Prostate gland (tissue), 2 donors: ENCODE results near the gene TGFBRAP1. TPM values are rescaled to one million over a fixed set of nuclear protein-coding genes. Genes with fewer than 3 reads are reported as not detected.

Source experiments
- DNase-seq: peaks from one replicate; pipeline ENCODE4 v3.0.0-alpha.2; 2019; ENCODE audit warnings: low spot score
- H3K27ac ChIP-seq, 2 donors: fragments of 200-600 bp; sonication (generic); 2 replicates each; pipeline ENCODE4 v1.5.1; 2017 to 2019
- H3K27me3 ChIP-seq: fragments of 200-600 bp; sonication (generic); replicated peaks from 2 replicates; pipeline ENCODE4 v1.5.1; 2019; ENCODE audit not compliant: insufficient read depth
- H3K36me3 ChIP-seq, 2 donors: fragments of 200-600 bp; sonication (generic); 1 replicate in 1 of 2; 2 replicates in 1 of 2; pipeline versions ENCODE4 v1.5.1 to v1.8.1; 2017 to 2019
- H3K4me1 ChIP-seq: fragments of 200-600 bp; sonication (generic); replicated peaks from 2 replicates; pipeline ENCODE4 v1.5.1; 2019
- H3K4me3 ChIP-seq, 2 donors: fragments of 200-600 bp; sonication (generic); 2 replicates each; pipeline ENCODE4 v1.5.1; 2017 to 2019
- H3K9me3 ChIP-seq: fragments of 200-600 bp; sonication (generic); 2 replicates; pipeline ENCODE4 v1.5.1; 2017
- CTCF ChIP-seq, 4 experiments: fragments of 200-600 bp in 2 of 4; fragments of 450-650 bp in 2 of 4; sonication (generic) in 2 of 4; IDR thresholded peaks; 1 replicate in 3 of 4; 2 replicates in 1 of 4; pipeline ENCODE4 v1.5.1; 2016 to 2019; ENCODE audit warnings: antibody characterized with exemption in 4 of 4, mild to moderate bottlenecking in 2 of 4, moderate library complexity in 2 of 4
- POLR2A ChIP-seq: fragments of 450-650 bp; IDR thresholded peaks from one replicate; pipeline ENCODE4 v1.6.1; 2016; ENCODE audit warnings: antibody characterized with exemption, mild to moderate bottlenecking
- POLR2AphosphoS5 ChIP-seq: sonication (generic); formaldehyde crosslinking; IDR thresholded peaks from one replicate; pipeline ENCODE4 v1.6.1; 2017; ENCODE audit warnings: antibody characterized with exemption
- WGBS: methylation state at CpG from one replicate; pipeline ENCODE4 v1.1.5; 2018; 5-methylcytosine and 5-hydroxymethylcytosine counted together
- intact Hi-C: fragments of 100-400 bp; cut with DNase I; formaldehyde crosslinking; loops from one replicate; pipeline ENCODE4 v1.14.2; 2022
- total RNA-seq, 2 donors: library from RNA; depleted of rRNA; stranded (reverse); fragments of >200 nt; gene quantifications; one replicate each; pipeline ENCODE4 v1.1.0, GENCODE V29; 2016

Gene TGFBRAP1
- total RNA-seq, 2 donors from 2014 or later = 29.9 to 30.0 TPM

DNA sequence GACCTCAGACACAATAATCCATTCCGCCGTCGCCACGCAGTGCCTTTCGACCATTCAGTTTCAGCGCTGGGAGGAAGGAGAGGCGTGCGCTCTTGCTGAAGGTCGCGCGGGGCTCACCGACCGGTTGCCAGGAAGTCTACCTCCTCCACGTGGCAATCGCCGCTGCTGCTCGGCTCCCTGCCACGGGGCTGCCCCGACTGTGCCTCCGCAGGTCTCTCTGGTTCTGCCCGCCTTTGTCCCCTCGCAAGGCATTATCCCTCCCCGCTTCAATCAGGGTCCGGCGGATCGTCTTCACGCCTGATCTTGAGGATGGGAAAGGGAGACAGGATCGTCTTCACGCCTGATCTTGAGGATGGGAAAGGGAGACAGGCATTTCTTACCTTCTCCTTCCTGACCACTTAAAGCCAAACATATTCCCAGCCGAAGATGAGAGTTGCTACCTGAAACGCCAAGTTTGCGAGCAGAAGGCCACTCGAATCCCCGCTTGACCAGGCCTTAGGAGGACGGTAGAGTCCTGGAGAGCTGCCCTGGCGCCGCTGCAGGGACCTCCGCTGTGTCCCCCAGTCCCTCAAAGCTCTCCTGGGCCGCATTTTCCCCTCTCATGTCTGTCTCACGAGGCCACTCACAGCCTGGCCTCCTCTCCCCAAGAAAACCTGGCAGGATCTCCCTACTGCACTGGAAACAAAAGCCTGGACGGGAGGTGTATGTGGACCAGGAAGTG, 92.3 kb downstream of the TGFBRAP1 start:
- TF ChIP-seq POLR2A (no peak), CTCF (IDR thresholded peaks at IDR 0.05) (no peak), POLR2AphosphoS5 (no peak)
- Histone ChIP-seq H3K9me3 (no peaks in the 10 kb centered on the region), H3K27ac (no peak overlapping the region), H3K36me3 (no peaks in the 10 kb centered on the region), H3K4me1 (no peaks in the 10 kb centered on the region), H3K4me3 (no peak overlapping the region), H3K27me3 (no peaks in the 10 kb centered on the region)
- intact Hi-C loops = no loop called here
- DNase-seq = no peak
- WGBS = 62% methylated on average over 41 of the region's 41 CpGs

DNA sequence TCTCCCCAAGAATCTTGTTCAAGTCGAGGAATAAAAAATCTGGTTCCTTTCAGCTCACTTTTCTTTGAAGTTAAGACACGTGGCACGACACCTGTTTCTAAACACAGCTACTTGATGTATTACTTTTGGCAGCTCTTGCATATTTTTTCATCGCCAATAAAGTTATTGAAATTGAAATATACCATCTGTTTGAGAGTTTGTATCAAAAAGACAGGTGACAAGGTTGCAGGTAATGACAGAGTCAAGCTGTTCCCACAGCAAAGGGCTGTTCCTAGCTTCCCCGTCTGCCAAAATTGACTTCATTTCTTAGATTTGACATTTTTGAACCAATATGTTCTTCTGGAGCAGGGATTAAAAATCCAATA, 93.5 kb downstream of the TGFBRAP1 start:
- H3K36me3 ChIP-seq = no peaks in the 10 kb centered on the region
- intact Hi-C loops = no loop called here
- H3K9me3 ChIP-seq = no peaks in the 10 kb centered on the region
- H3K27me3 ChIP-seq = no peaks in the 10 kb centered on the region
- no peak overlapping the region for H3K27ac ChIP-seq
- TF ChIP-seq POLR2AphosphoS5 (no peak), POLR2A (no peak), CTCF (IDR thresholded peaks at IDR 0.05) (no peak)
- no peaks in the 10 kb centered on the region for H3K4me1 ChIP-seq
- WGBS = 33% methylated on average over 5 of the region's 5 CpGs
- DNase-seq = no peak
- H3K4me3 ChIP-seq = no peak overlapping the region

DNA sequence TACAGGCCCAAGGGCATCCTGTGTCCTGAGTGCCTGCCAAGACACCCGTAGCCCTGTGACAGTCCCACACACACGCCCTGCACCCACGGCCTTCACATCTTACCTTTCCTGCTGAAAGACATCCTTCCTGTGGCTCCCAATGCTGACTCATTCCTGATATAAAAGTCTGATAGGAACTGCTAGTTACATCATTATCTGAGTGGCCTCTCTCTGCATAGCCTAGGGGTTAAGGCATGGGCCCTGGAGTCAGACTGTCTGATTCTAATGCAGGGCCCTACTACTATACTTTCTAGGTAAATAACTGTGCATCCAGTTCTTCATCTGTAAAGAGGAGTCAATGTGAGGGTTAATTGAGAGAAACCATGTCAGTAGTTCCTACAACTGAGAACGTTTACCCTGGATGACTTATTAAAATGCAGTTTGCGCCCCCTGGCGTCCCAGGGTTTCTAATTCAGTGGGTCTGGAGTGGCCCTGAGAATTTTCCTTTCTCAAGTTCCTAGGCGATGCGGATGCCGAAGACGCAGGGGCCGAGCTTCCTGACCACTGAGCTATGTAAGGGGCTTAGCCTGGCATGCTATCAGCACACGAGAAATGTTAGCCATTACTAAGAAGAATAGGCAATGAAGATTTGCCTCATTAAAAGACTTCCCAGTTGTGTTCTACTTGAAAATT, 94.0 kb downstream of the TGFBRAP1 start:
- 18% methylated on average over 12 of the region's 12 CpGs for WGBS
- no peaks in the 10 kb centered on the region for H3K4me1 ChIP-seq
- intact Hi-C loops = loop anchor here (1.0 kb wide), 1 partner anchor 121 kb away; no protein-coding TSS in a partner anchor
- no peaks in the 10 kb centered on the region for H3K27me3 ChIP-seq
- TF ChIP-seq POLR2AphosphoS5 = peak; percentile 19
- peak; percentile 40 to 71 (median 62) for TF ChIP-seq CTCF (IDR thresholded peaks at IDR 0.05)
- no peak for TF ChIP-seq POLR2A
- H3K9me3 ChIP-seq = no peaks in the 10 kb centered on the region
- no peaks in the 10 kb centered on the region for H3K36me3 ChIP-seq
- H3K4me3 ChIP-seq = no peak overlapping the region
- DNase-seq = peak; percentile 75
- H3K27ac ChIP-seq = no peak overlapping the region

DNA sequence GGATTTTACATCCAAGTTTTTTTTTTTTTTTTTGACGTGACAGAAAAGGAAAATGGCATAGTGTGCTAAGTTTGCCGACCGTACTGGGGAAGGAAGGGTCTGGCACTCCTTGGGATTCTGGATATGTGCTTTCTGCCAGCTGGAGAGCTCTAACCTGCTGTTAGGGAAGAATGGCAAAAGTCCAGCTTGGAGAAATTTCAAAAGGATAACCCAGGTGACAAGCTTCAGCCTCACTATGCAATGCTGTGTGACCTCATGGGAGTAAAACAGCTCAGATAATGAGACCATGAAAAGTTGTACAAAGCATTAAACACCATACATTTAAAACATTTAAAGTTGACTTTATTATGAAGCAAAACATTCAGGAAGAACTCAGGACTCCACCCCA, 98.3 kb downstream of the TGFBRAP1 start:
- Histone ChIP-seq H3K4me1 (no peaks in the 10 kb centered on the region), H3K9me3 (no peaks in the 10 kb centered on the region), H3K4me3 (no peak overlapping the region), H3K27ac (no peak overlapping the region), H3K36me3 (no peaks in the 10 kb centered on the region), H3K27me3 (no peaks in the 10 kb centered on the region)
- intact Hi-C loops = no loop called here
- TF ChIP-seq POLR2A (no peak), POLR2AphosphoS5 (no peak), CTCF (IDR thresholded peaks at IDR 0.05) (no peak)
- no peak for DNase-seq
- 23% methylated on average over 3 of the region's 3 CpGs for WGBS

DNA sequence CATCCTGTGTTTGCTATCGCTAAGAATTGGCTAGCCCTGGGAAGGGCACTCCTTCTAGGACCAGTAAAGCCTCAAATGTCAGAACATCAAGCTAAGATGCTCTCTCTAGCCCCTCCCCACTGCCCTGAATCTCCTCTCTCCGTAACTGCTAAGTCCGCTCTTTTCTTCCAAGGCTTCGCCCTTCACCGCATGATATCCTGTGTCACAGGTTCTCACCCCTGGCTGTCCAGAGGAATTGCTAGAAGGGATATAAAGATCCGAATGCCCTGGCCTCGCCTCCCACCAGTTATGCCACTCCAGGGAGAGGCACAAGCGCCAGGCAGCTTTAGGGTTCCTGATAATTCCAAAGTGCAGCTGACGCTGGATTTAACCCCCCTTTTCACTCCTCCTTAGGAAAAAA, 105.1 kb downstream of the TGFBRAP1 start:
- 80% methylated on average over 9 of the region's 9 CpGs for WGBS
- TF ChIP-seq CTCF (IDR thresholded peaks at IDR 0.05) (no peak), POLR2A (no peak), POLR2AphosphoS5 (no peak)
- intact Hi-C loops = no loop called here
- H3K4me3 ChIP-seq = no peak overlapping the region
- no peaks in the 10 kb centered on the region for H3K9me3 ChIP-seq
- H3K36me3 ChIP-seq = no peaks in the 10 kb centered on the region
- H3K27me3 ChIP-seq = no peaks in the 10 kb centered on the region
- no peaks in the 10 kb centered on the region for H3K4me1 ChIP-seq
- DNase-seq = no peak
- H3K27ac ChIP-seq = no peak overlapping the region
